ENCODE measurements around the gene ZNF112.

DNA sequence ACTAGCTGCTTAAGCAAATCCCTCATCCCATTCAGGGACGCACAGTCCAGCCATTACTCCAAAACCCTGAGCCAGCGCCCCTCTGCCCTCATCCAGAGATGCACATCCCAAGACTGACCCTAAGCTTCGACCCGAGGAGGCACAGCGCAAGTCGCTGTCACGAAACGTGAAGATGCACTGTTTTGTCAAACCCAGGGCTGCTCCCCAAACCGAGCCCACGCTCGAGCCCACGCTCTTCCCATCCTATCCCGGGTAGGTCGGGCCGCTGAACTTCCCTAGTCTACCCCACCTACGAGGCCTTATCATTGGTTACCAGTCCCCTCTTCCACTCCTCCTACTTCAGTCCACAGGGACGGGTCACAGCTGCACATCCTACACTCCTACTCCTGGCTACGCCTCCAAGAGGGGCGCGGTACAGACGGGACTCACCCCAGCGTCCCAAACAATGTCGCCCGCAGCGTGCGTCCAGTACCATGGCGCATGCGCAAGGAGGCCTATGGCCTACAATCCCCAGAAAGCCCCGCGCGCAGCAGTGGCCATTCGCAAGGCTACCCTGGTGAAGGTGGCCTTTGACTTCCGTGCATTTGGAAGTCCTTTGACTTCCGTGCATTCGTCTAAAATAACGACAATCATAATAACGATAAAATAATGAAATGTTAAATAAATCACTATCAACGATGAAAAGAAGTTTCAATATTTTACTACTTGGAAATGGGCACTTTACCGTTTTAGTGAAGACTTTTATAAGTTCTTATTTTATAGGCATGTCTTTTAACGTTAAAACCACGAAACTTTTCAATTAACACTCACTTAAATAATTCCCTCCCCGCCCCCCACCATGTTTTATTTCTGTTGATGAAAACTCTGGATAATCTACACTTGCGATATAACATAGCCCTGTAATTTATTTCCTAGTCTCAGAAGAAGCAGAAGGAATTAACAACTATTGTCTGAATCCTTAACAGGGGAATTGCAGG lies 44.9 kb upstream of the ZNF112 start, which contains the start of gene ZNF285:
- TF ChIP-seq, protein P1, sequence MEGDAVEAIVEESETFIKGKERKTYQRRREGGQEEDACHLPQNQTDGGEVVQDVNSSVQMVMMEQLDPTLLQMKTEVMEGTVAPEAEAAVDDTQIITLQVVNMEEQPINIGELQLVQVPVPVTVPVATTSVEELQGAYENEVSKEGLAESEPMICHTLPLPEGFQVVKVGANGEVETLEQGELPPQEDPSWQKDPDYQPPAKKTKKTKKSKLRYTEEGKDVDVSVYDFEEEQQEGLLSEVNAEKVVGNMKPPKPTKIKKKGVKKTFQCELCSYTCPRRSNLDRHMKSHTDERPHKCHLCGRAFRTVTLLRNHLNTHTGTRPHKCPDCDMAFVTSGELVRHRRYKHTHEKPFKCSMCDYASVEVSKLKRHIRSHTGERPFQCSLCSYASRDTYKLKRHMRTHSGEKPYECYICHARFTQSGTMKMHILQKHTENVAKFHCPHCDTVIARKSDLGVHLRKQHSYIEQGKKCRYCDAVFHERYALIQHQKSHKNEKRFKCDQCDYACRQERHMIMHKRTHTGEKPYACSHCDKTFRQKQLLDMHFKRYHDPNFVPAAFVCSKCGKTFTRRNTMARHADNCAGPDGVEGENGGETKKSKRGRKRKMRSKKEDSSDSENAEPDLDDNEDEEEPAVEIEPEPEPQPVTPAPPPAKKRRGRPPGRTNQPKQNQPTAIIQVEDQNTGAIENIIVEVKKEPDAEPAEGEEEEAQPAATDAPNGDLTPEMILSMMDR (conservative IDR thresholded peaks at IDR 0.05; ENCODE audit: low read depth, low read length): no peak
- no peak for TF ChIP-seq EZH2 (IDR thresholded peaks at IDR 0.05; ENCODE audit: borderline replicate concordance, low read depth, low read length, poor library complexity, severe bottlenecking)
